GM12878 (cell line): ENCODE data around the gene GALT. TPM values are rescaled to one million over a fixed set of nuclear protein-coding genes. Genes with fewer than 3 reads are reported as not detected.

Experiments used
- ATAC-seq: fragments of 200-7000 bp; cut with Tn5 transposase; 3 replicates; pipeline ENCODE4 v1.9.1; 2020; ENCODE audit warnings: mild to moderate bottlenecking, moderate library complexity
- BruUV-seq: library from RNA; stranded (reverse); fragments of 400-500 nt; replicated peaks from 2 replicates; lab custom pipeline; 2021; lab: Mats Ljungman, UMichigan
- CTCF ChIA-PET: fragments of 300-600 bp; sonication (Branson Sonifier 250); formaldehyde crosslinking; extraction: SDS; loops from one replicate; lab custom pipeline; 2021; ENCODE audit warnings: inconsistent platforms; lab: Yijun Ruan, JAX
- POLR2A ChIA-PET: fragments of 350-600 bp; formaldehyde crosslinking; extraction: SDS; loops from one replicate; lab custom pipeline; 2021; ENCODE audit warnings: inconsistent platforms; lab: Charles Lee
- RAD21 ChIA-PET: fragments of 300-600 bp; sonication (Branson Sonifier 250); formaldehyde crosslinking; loops from one replicate; lab custom pipeline; 2023; ENCODE audit warnings: antibody characterized with exemption; ENCODE audit not compliant: unreplicated experiment; lab: Charles Lee
- SMC1A ChIA-PET: fragments of 300-600 bp; sonication (Branson Sonifier 250); formaldehyde crosslinking; loops from one replicate; lab custom pipeline; 2023; ENCODE audit not compliant: unreplicated experiment, uncharacterized antibody; lab: Charles Lee
- DNase-seq: peaks from one replicate; pipeline ENCODE4 v3.0.0-alpha.2; 2011; ENCODE audit warnings: low read depth, low spot score
- FAIRE-seq: peaks from 3 replicates; lab custom pipeline; 2011; peaks lifted over from hg19 to GRCh38; lab: Jason Lieb, UNC
- H2AFZ ChIP-seq: 2 replicates; pipeline ENCODE4 v1.6.0; 2011; ENCODE audit warnings: low read depth, low read length, control low read depth; ENCODE audit not compliant: control insufficient read depth
- H3K27ac ChIP-seq: 2 replicates; pipeline ENCODE4 v1.5.1; 2011; ENCODE audit warnings: control low read depth; ENCODE audit not compliant: control insufficient read depth, insufficient read depth
- H3K27me3 ChIP-seq, 2 experiments: replicated peaks in 1 of 2; 2 replicates each; pipeline versions ENCODE4 v1.6.0 to v1.6.1; 2011; ENCODE audit warnings: low read length in 1 of 2; ENCODE audit not compliant: control insufficient read depth in 2 of 2, insufficient read depth in 2 of 2
- H3K36me3 ChIP-seq, 2 experiments: 2 replicates each; pipeline ENCODE4 v1.5.1; 2011; ENCODE audit warnings: low read length in 1 of 2; ENCODE audit not compliant: control insufficient read depth in 2 of 2, insufficient read depth in 2 of 2
- H3K4me1 ChIP-seq: 2 replicates; pipeline ENCODE4 v1.6.1; 2011; ENCODE audit warnings: mild to moderate bottlenecking, low read length, moderate library complexity, mixed read lengths; ENCODE audit not compliant: control insufficient read depth, insufficient read depth
- H3K4me2 ChIP-seq: 2 replicates; pipeline ENCODE4 v1.6.0; 2011; ENCODE audit warnings: control low read depth; ENCODE audit not compliant: control insufficient read depth, insufficient read depth
- H3K4me3 ChIP-seq: fragments of 200-600 bp; sonication (generic); 2 replicates; pipeline ENCODE4 v1.5.1; 2016
- H3K79me2 ChIP-seq: 2 replicates; pipeline ENCODE4 v1.6.0; 2011; ENCODE audit warnings: low read length; ENCODE audit not compliant: control insufficient read depth, insufficient read depth
- H3K9ac ChIP-seq: 2 replicates; pipeline ENCODE4 v1.8.0; 2011; ENCODE audit warnings: low read length, control low read depth, mixed read lengths; ENCODE audit not compliant: control insufficient read depth, insufficient read depth
- H3K9me3 ChIP-seq: replicated peaks from 3 replicates; pipeline ENCODE4 v1.5.1; 2011; ENCODE audit warnings: mild to moderate bottlenecking, low read length; ENCODE audit not compliant: control insufficient read depth, insufficient read depth
- H4K20me1 ChIP-seq: 2 replicates; pipeline ENCODE4 v1.6.0; 2011; ENCODE audit not compliant: control insufficient read depth, insufficient read depth
- BMI1 ChIP-seq: fragments of 450-650 bp; IDR thresholded peaks from 2 replicates; pipeline ENCODE4 v1.6.1; 2016; ENCODE audit warnings: mild to moderate bottlenecking, moderate library complexity, borderline replicate concordance
- CEBPZ ChIP-seq: fragments of 150-350 bp; IDR thresholded peaks from 2 replicates; pipeline ENCODE4 v1.6.1; 2016; ENCODE audit warnings: low read depth, low read length
- NFXL1 ChIP-seq: fragments of 450-650 bp; IDR thresholded peaks from 2 replicates; pipeline ENCODE4 v1.6.1; 2017; ENCODE audit warnings: antibody characterized with exemption, mild to moderate bottlenecking, borderline replicate concordance
- NR2C2 ChIP-seq: IDR thresholded peaks from 2 replicates; pipeline ENCODE4 v1.6.1; 2011; ENCODE audit warnings: borderline replicate concordance, low read depth; ENCODE audit not compliant: control insufficient read depth, insufficient read length
- POLR2A ChIP-seq: IDR thresholded peaks from 2 replicates; pipeline ENCODE4 v1.6.1; 2011; ENCODE audit warnings: low read depth, mild to moderate bottlenecking, low read length
- RB1 ChIP-seq: fragments of 450-650 bp; formaldehyde crosslinking; IDR thresholded peaks from 2 replicates; pipeline ENCODE4 v1.6.1; 2017; ENCODE audit warnings: mild to moderate bottlenecking, borderline replicate concordance
- SUPT20H ChIP-seq: IDR thresholded peaks from 2 replicates; pipeline ENCODE4 v1.6.1; 2011; ENCODE audit warnings: low read depth, mild to moderate bottlenecking, low read length, moderate library complexity, borderline replicate concordance; ENCODE audit not compliant: control insufficient read depth
- ZBED1 ChIP-seq: IDR thresholded peaks from 2 replicates; pipeline ENCODE4 v1.6.1; 2016; ENCODE audit warnings: borderline replicate concordance
- WGBS: methylation state at CpG from one replicate; pipeline ENCODE4 v1.1.6; 2016; ENCODE audit warnings: low lambda C conversion rate; ENCODE audit not compliant: insufficient replicate concordance, insufficient coverage; ENCODE audit errors: missing lambda C conversion rate; 5-methylcytosine and 5-hydroxymethylcytosine counted together
- in situ Hi-C: fragments of 300-500 bp; cut with MboI; formaldehyde crosslinking; loops from 9 replicates; pipeline ENCODE4 v1.14.3; 2018; ENCODE audit warnings: mixed read lengths
- intact Hi-C: fragments of 100-400 bp; cut with micrococcal nuclease; formaldehyde crosslinking; loops from one replicate; pipeline ENCODE4 v1.14.2; 2022; ENCODE audit not compliant: unreplicated experiment
- polyA plus RNA-seq, 11 experiments: library from polyadenylated mRNA; depleted of rRNA in 4 of 11; unstranded in 6 of 11; stranded (reverse) in 5 of 11; fragments of >200 nt; fragmentation: Nextera tagmentation in 4 of 11; fragmentation: Illumina TruSeq in 1 of 11; extraction: Ambion mirVana in 4 of 11; extraction: Trizol in 1 of 11; gene quantifications; 1 replicate in 1 of 11; 2 replicates in 10 of 11; pipeline versions ENCODE4 v1.2.1 to v1.2.3, GENCODE V29; 2011 to 2016; ENCODE audit warnings: inconsistent platforms in 2 of 11, missing spikeins in 2 of 11, low read depth in 1 of 11
- total RNA-seq, 4 experiments: library from RNA; depleted of rRNA in 3 of 4; stranded (reverse); fragments of >200 nt in 3 of 4; fragmentation: Illumina TruSeq in 1 of 4; extraction: Trizol in 1 of 4; gene quantifications; 2 replicates each; pipeline versions ENCODE4 v1.2.1 to v1.2.3, GENCODE V29; 2013 to 2021

GALT gene
- total and polyA plus RNA-seq, 10 of the 15 experiments (the other 5 are each of a cell fraction or from before 2014, with no cell fraction given) = 9.3 to 34.1 (median 26.9) TPM

GRCh38 chr9:34600908-34601307, 45.6 kb upstream of the GALT start:
- SMC1A ChIA-PET = no interaction called here
- no peaks in the 10 kb centered on the region for H3K9me3 ChIP-seq
- H2AFZ ChIP-seq = no peak overlapping the region
- ATAC-seq = no peak
- POLR2A ChIA-PET = interaction anchor here (0.5 kb wide), 1 partner anchor 58 kb away, joined by 3 read pairs; no protein-coding TSS in a partner anchor
- DNase-seq = no peak
- no peaks in the 10 kb centered on the region for H3K4me1 ChIP-seq
- CTCF ChIA-PET = interaction anchor here (0.7 to 1.0 kb wide), 2 partner anchors 8 to 197 kb away, joined by 3 to 4 read pairs; no protein-coding TSS in a partner anchor
- H3K4me3 ChIP-seq = no peak overlapping the region
- H3K27me3 ChIP-seq = peaks cover 7 to 8% of the 10 kb centered on the region in 2 experiments; a peak in 2 of 4 replicates
- no peak overlapping the region for H3K27ac ChIP-seq
- no peaks in the 10 kb centered on the region for H3K79me2 ChIP-seq
- no peak overlapping the region for H3K9ac ChIP-seq
- RAD21 ChIA-PET = no interaction called here
- intact Hi-C loops = loop anchor here (5.0 kb wide), 1 partner anchor 269 kb away; no protein-coding TSS in a partner anchor
- TF ChIP-seq RB1 (no peak), CEBPZ (no peak), NFXL1 (no peak), ZBED1 (no peak), BMI1 (no peak), POLR2A (no peak), NR2C2 (no peak), SUPT20H (no peak)
- in situ Hi-C loops = no loop called here
- H3K4me2 ChIP-seq = no peak overlapping the region
- no peaks in the 10 kb centered on the region for H3K36me3 ChIP-seq
- WGBS = 0% methylated on average over 1 of the region's 1 CpG
- BruUV-seq = no TSS peak
- H4K20me1 ChIP-seq = no peaks in the 10 kb centered on the region
- no peak for FAIRE-seq
